Activated T-helper 1 cell treated with anti-CD3 and anti-CD28 coated beads, Interleukin-12 subunit alpha, Interleukin-12 subunit beta, Interleukin-2, Interleukin-4 antibody, amounts not matched to agents 30 ng/mL and 10 ng/mL and 1 ng/mL, durations not matched to agents 14 hours and 24 hours and 36 hours (primary cell): ENCODE results near the gene CHMP4B. TPM values are rescaled to one million over a fixed set of nuclear protein-coding genes. Genes with fewer than 3 reads are reported as not detected.
"Not testable (repeated sequence)": the region's sequence is repeated elsewhere in the genome, so short reads cannot be mapped to it uniquely, and the experiment has no call there.

Experiments
- DNase-seq: peaks from one replicate; pipeline ENCODE4 v3.0.0; 2021; ENCODE audit warnings: low spot score
- H3K27ac Mint-ChIP-seq: one replicate; pipeline ENCODE4 v1.8.0; 2021; ENCODE audit warnings: mild to moderate bottlenecking, mixed read lengths
- H3K27me3 Mint-ChIP-seq: one replicate; pipeline ENCODE4 v1.8.0; 2022; ENCODE audit warnings: mild to moderate bottlenecking, moderate library complexity, mixed read lengths; ENCODE audit not compliant: insufficient read depth
- H3K36me3 Mint-ChIP-seq: one replicate; pipeline ENCODE4 v1.8.0; 2021; ENCODE audit warnings: low read depth, mixed read lengths
- H3K4me1 Mint-ChIP-seq: one replicate; pipeline ENCODE4 v1.8.0; 2021; ENCODE audit warnings: low read depth, mixed read lengths
- H3K4me3 Mint-ChIP-seq: one replicate; pipeline ENCODE4 v1.8.0; 2021; ENCODE audit warnings: mild to moderate bottlenecking, moderate library complexity, mixed read lengths
- H3K9me3 Mint-ChIP-seq: one replicate; pipeline ENCODE4 v1.8.0; 2021; ENCODE audit warnings: mixed read lengths
- intact Hi-C: fragments of 100-400 bp; cut with micrococcal nuclease; formaldehyde crosslinking; loops from one replicate; pipeline ENCODE4 v1.15.1; 2024
- total RNA-seq: library from RNA; stranded (reverse); gene quantifications from 2 replicates; pipeline ENCODE4 v1.2.3, GENCODE V29; 2022

The CHMP4B gene
- total RNA-seq, 1 donor from 2014 or later, result 94.5 TPM

DNA sequence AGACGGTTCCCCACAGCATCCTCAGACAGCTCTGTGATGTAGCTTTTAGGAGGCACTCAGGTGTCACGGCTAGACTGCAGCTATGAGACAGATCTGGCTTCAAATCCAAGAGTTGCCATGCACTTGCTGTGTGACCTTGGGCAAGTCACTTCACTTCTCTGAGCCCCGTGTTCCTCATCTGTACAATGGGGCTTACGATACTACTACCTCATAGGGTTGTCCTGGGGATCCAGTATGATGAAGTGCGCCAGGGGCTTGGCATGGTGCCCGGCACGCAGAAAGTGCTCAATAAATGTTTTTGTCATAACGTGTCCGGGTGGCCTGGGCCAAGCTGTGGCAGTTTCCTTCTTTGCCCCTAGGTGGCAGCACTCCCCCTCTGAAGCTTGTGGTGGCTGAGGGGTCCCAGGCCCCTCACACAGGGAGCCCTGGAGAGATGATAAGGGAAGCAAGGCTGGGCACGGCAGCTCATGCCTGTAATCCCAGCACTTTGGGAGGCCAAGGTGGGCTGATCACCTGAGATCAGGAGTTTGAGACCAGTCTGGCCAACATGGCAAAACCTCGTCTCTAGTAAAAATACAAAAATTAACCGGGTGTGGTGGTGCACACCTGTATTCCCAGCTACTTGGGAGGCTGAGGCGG, 19.1 kb upstream of the CHMP4B start:
- H3K27me3 Mint-ChIP-seq, result no peaks in the 10 kb centered on the region
- intact Hi-C loops, result loop anchor here (5.0 kb wide), 1 partner anchor 125 kb away; no protein-coding TSS in a partner anchor
- peak; percentile 30 for DNase-seq
- no peaks in the 10 kb centered on the region for H3K9me3 Mint-ChIP-seq
- no peaks in the 10 kb centered on the region for H3K36me3 Mint-ChIP-seq
- no peak overlapping the region for H3K27ac Mint-ChIP-seq
- no peak overlapping the region for H3K4me3 Mint-ChIP-seq
- peaks cover 22% of the 10 kb centered on the region for H3K4me1 Mint-ChIP-seq

- H3K4me3 Mint-ChIP-seq, H3K27ac Mint-ChIP-seq, H3K9me3 Mint-ChIP-seq, H3K27me3 Mint-ChIP-seq, DNase-seq, H3K36me3 Mint-ChIP-seq: not testable (repeated sequence)
- intact Hi-C loops, result loop anchor here (5.0 kb wide), 1 partner anchor 125 kb away; no protein-coding TSS in a partner anchor
- H3K4me1 Mint-ChIP-seq, result peaks cover 17% of the 10 kb centered on the region
Observed at GRCh38 chr20:33792598-33792989, 18.6 kb upstream of the CHMP4B start.

DNA sequence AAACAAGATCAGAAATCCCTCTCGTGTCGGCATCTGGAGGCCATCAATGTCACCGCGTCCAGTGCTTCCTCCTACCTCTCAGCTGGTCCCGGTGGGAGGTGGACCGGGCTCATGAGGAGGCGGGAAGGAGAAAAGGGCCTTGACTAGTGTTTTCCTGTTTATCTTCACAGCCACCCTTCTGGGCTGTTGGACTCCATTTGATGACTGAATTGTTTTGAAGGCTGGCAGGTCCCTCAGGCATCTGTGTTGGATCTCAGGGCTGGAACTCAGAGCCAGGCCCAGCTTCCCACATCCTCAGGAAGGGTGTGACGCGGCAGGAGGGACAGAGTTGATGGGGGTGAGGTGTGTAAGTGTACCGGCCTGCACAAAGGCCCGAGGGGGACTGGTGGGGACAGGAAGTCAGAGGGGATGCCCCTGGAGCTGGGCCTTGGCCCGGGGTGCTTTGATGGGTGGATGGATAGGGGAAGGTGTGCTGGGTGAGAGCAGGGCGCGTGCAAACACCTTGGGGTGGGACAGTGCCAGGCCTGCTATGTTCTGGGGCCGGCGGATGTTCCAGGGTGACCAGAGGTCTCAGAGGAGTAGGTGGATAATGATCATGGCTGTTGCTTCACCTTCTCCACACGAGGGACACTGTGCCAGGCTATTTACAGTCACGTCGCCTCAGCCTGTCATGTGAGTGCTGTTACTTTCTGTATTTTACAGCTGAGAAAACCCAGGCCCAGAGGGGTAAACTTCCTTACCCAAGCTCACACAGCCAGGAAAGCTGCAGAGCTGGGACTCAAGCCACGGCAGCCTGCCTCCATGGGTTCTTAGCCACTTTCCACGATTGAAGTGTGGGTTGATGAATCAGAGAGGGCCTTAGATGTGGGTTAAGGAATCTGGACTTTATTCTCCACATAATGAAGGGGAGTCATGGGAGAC, 17.9 kb upstream of the CHMP4B start:
- no peak for DNase-seq
- Mint-ChIP-seq H3K4me1 (peaks cover 12% of the 10 kb centered on the region), H3K4me3 (no peak overlapping the region), H3K9me3 (no peaks in the 10 kb centered on the region), H3K36me3 (no peaks in the 10 kb centered on the region), H3K27ac (peak overlapping the region; percentile 20), H3K27me3 (no peaks in the 10 kb centered on the region)
- intact Hi-C loops, result loop anchor here (5.0 kb wide), 1 partner anchor 124 kb away; no protein-coding TSS in a partner anchor

DNA sequence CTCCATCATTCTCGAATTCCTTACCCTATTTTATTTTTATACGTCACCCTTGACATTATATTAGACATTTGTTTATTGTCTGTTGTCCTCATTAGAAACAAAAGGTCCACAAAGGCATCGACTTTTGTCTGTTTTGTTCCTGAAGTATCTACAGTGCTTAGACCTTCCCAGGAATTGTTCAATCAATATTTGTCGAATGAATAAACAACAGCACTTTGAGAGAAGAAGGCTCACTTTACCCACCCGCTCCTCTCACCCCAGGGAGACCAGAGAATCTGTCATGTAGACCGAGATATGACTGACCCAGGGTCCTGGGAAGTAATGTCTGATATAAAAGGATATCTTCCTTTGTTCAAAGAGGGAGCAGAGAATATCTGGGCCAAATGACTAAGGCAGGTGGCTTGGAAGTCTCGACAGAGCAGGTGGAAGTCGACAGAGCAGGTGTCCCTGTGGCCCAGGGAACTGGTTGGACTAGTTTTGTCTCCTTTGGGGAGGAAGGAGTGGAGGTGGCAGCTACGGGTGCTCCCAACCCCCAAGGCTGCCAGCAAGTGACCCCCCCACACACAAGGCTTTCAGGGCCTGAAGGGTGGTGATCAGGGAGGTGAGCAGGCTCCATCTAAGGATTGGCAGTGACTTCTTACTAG, 14.8 kb upstream of the CHMP4B start:
- Mint-ChIP-seq H3K36me3 (no peaks in the 10 kb centered on the region), H3K27me3 (peaks cover under 1% of the 10 kb centered on the region), H3K4me1 (peaks cover 8% of the 10 kb centered on the region), H3K9me3 (no peaks in the 10 kb centered on the region), H3K4me3 (no peak overlapping the region), H3K27ac (no peak overlapping the region)
- intact Hi-C loops, result no loop called here
- no peak for DNase-seq

DNA sequence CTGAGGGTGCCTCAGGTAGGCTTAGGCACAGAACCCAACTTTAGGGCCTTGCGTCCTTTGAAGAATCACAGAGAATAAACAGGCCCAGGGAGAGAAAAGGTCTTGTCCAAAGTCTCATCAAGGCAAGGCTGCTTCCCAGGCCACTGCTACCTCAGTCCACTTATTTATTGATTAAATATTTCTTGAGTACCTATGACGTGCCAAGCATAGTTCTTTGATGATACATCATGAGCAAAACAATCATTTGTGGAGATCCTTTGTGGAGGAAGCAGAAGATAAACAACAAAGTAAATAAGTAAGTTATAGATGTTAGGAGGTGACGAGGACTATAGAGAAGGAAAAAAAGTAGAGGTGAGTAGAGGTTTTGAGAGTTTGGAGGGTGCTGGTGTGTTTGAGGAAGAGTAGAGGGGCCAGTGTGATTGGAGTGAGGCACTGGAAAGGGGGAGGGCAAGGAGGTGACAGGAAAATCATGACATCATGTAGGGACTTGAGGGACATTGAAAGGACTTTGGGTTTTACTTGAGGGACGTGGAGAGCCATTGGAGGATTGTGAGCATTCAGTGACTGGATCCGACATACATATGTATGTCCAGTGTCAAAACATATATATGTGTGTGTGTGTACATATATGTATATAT, 14.1 kb upstream of the CHMP4B start:
- Mint-ChIP-seq H3K27me3 (peaks cover 2% of the 10 kb centered on the region), H3K9me3 (no peaks in the 10 kb centered on the region), H3K27ac (no peak overlapping the region), H3K4me1 (peaks cover 8% of the 10 kb centered on the region), H3K36me3 (no peaks in the 10 kb centered on the region), H3K4me3 (no peak overlapping the region)
- intact Hi-C loops, result no loop called here
- no peak for DNase-seq

DNA sequence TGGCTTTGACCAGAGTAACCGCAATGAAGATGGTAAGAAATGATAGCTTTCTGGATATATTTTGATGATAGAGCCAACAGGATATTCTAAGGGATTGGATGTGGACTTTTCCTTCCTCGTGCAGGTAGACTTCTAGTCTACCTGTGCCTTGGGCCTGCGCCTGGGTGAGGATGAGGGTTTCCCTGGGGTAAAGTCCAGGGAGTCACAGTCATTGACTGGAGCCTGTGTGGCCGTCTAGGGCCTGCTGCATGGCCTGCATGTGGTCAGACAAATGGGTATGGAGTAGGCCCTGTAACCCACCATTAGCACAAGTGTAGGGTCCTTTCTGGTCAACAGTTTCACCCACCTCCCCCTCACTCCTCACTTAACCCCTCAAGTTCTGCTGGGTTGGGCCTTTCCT, 12.7 kb upstream of the CHMP4B start:
- Mint-ChIP-seq H3K27me3 (peaks cover 2% of the 10 kb centered on the region), H3K4me3 (no peak overlapping the region), H3K27ac (no peak overlapping the region), H3K9me3 (no peaks in the 10 kb centered on the region), H3K4me1 (peaks cover 2% of the 10 kb centered on the region), H3K36me3 (no peaks in the 10 kb centered on the region)
- intact Hi-C loops, result no loop called here
- no peak for DNase-seq

GRCh38 chr20:33803921-33804337, 7.2 kb upstream of the CHMP4B start:
- H3K36me3 Mint-ChIP-seq, result no peaks in the 10 kb centered on the region

GRCh38 chr20:33808388-33808787, 2.8 kb upstream of the CHMP4B start:
- intact Hi-C loops, result no loop called here

More at GRCh38 chr20:33803921-33804337, 7.2 kb upstream of the CHMP4B start:
- no peak overlapping the region for H3K27ac Mint-ChIP-seq
- intact Hi-C loops, result no loop called here
- DNase-seq, result no peak
- no peaks in the 10 kb centered on the region for H3K4me1 Mint-ChIP-seq
- peaks cover 2% of the 10 kb centered on the region for H3K27me3 Mint-ChIP-seq
- H3K9me3 Mint-ChIP-seq, result no peaks in the 10 kb centered on the region
- H3K4me3 Mint-ChIP-seq, result no peak overlapping the region

DNA sequence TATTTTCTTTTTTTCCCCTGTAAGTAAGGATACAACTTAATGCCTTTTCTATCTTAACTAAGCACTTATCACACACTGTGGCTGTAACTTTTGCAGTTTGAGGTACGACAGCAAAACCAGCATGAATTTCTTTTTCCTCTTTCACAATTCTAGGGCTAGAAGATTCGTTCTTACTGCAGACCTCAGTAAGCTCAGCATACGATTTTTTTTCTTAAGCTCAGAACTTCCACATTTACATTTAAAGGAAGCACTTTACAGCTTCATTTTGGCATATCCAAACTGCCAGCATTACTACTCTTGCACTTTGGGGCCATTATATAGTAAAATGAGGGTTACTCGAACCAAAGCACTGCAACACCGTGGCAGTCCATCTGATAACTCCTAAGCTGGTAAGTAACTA, 889 bp upstream of the CHMP4B start:
- Mint-ChIP-seq H3K9me3 (no peaks in the 10 kb centered on the region), H3K27me3 (no peaks in the 10 kb centered on the region), H3K4me3 (no peak overlapping the region), H3K4me1 (peaks cover 40% of the 10 kb centered on the region), H3K27ac (no peak overlapping the region), H3K36me3 (peaks cover 24% of the 10 kb centered on the region)
- intact Hi-C loops, result loop anchor here (5.0 kb wide), 5 partner anchors 123 to 1858 kb away; partner anchors contain the start of genes ACTL10, AHCY, E2F1 and PDRG1
- DNase-seq, result no peak

More at GRCh38 chr20:33808388-33808787, 2.8 kb upstream of the CHMP4B start:
- Mint-ChIP-seq H3K27me3 (no peaks in the 10 kb centered on the region), H3K4me1 (peaks cover 22% of the 10 kb centered on the region), H3K9me3 (no peaks in the 10 kb centered on the region), H3K4me3 (no peak overlapping the region), H3K36me3 (peaks cover 15% of the 10 kb centered on the region), H3K27ac (no peak overlapping the region)
- no peak for DNase-seq

GRCh38 chr20:33811776-33812151, 616 bp downstream of the CHMP4B start:
- Mint-ChIP-seq H3K36me3 (peaks cover 27% of the 10 kb centered on the region), H3K4me3 (peak overlapping the region; percentile 94), H3K4me1 (peaks cover 51% of the 10 kb centered on the region), H3K27ac (peak overlapping the region; percentile 97), H3K9me3 (no peaks in the 10 kb centered on the region), H3K27me3 (no peaks in the 10 kb centered on the region)
- DNase-seq, result no peak
- intact Hi-C loops, result loop anchor here (1.0 to 5.0 kb wide), 12 partner anchors 33 to 1859 kb away; partner anchors contain the start of genes ACTL10, AHCY, E2F1 and EIF2S2

- Mint-ChIP-seq H3K4me1 (peaks cover 55% of the 10 kb centered on the region), H3K4me3 (peak overlapping the region; percentile 94), H3K9me3 (no peaks in the 10 kb centered on the region), H3K36me3 (peaks cover 27% of the 10 kb centered on the region), H3K27me3 (no peaks in the 10 kb centered on the region), H3K27ac (peak overlapping the region; percentile 97)
- DNase-seq, result peak; percentile 7
- intact Hi-C loops, result loop anchor here (2.0 to 5.0 kb wide), 6 partner anchors 125 to 1860 kb away; partner anchors contain the start of genes ACTL10, AHCY, E2F1 and PDRG1
Observed at GRCh38 chr20:33812152-33812849, 1.2 kb downstream of the CHMP4B start.
